ENCODE data around the gene PARM1. TPM values are rescaled to one million over a fixed set of nuclear protein-coding genes. Genes with fewer than 3 reads are reported as not detected.

The PARM1 gene
- polyA plus RNA-seq, 3 donors: 43.8 to 67.3 (median 61.3) TPM

Other genes with a start within 250 kb of the PARM1 start
- gene BTC, start 138.6 kb upstream of the PARM1 start, polyA plus RNA-seq (ENCODE audit: insufficient read length in 3 of 3): 1 to 10 TPM; 4.7 to 6.4 (median 5.9) TPM

Data from renal cortex interstitium (tissue), 3 donors.